H1 (cell line): ENCODE measurements around the gene SEMA3A.

ENCODE experiments used
- MAFK ChIP-seq: IDR thresholded peaks from 2 replicates; pipeline ENCODE4 v1.6.1; 2012; ENCODE audit warnings: low read depth, mild to moderate bottlenecking, improper control_type of control experiment, low read length
- POLR2AphosphoS5 ChIP-seq: IDR thresholded peaks from 2 replicates; pipeline ENCODE4 v1.6.1; 2011; ENCODE audit warnings: low read depth, low read length
- TAF1 ChIP-seq: IDR thresholded peaks from 2 replicates; pipeline ENCODE4 v1.6.1; 2011; ENCODE audit warnings: mild to moderate bottlenecking, low read depth, low read length
- TF ChIP-seq, protein P1 (sequence below), 3 experiments: IDR thresholded peaks; 1 replicate in 2 of 3; 2 replicates in 1 of 3; pipeline versions ENCODE4 v1.5.1 to v1.6.1; 2011; ENCODE audit warnings: low read length in 3 of 3, mild to moderate bottlenecking in 3 of 3, inconsistent platforms in 2 of 3, low read depth in 1 of 3, moderate library complexity in 1 of 3; ENCODE audit not compliant: insufficient read depth in 1 of 3; ENCODE audit errors: control extremely low read depth in 1 of 3

- TF ChIP-seq POLR2AphosphoS5 (no peak), MAFK (no peak), TAF1 (no peak)
- TF ChIP-seq, protein P1, sequence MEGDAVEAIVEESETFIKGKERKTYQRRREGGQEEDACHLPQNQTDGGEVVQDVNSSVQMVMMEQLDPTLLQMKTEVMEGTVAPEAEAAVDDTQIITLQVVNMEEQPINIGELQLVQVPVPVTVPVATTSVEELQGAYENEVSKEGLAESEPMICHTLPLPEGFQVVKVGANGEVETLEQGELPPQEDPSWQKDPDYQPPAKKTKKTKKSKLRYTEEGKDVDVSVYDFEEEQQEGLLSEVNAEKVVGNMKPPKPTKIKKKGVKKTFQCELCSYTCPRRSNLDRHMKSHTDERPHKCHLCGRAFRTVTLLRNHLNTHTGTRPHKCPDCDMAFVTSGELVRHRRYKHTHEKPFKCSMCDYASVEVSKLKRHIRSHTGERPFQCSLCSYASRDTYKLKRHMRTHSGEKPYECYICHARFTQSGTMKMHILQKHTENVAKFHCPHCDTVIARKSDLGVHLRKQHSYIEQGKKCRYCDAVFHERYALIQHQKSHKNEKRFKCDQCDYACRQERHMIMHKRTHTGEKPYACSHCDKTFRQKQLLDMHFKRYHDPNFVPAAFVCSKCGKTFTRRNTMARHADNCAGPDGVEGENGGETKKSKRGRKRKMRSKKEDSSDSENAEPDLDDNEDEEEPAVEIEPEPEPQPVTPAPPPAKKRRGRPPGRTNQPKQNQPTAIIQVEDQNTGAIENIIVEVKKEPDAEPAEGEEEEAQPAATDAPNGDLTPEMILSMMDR (IDR thresholded peaks at IDR 0.05; ENCODE audit: control extremely low read depth in 1 of 3, insufficient read depth in 1 of 3, low read depth in 1 of 3, low read length in 3 of 3): no peak
Observed at GRCh38 chr7:83930262-83930661, 264.3 kb downstream of the SEMA3A start.
